OCI-LY1 (cell line): ENCODE data around the gene SLC44A2.

Source experiments
- H2AFZ ChIP-seq: fragments of 200-600 bp; sonication (generic), shearing (Covaris generic); 2 replicates; pipeline ENCODE4 v1.6.0; 2014; ENCODE audit warnings: antibody characterized with exemption, mild to moderate bottlenecking, low read length
- H3F3A ChIP-seq: fragments of 200-600 bp; sonication (generic), shearing (Covaris generic); 2 replicates; pipeline ENCODE4 v1.6.0; 2014; ENCODE audit warnings: mild to moderate bottlenecking, antibody characterized with exemption, low read length, moderate library complexity; ENCODE audit not compliant: insufficient read depth
- H3K27ac ChIP-seq: fragments of 200-600 bp; sonication (generic); 2 replicates; pipeline ENCODE4 v1.5.1; 2014; ENCODE audit warnings: low read length, mixed run types, mild to moderate bottlenecking, low read depth; ENCODE audit not compliant: poor library complexity, severe bottlenecking
- H3K27me3 ChIP-seq: fragments of 200-600 bp; sonication (generic); 2 replicates; pipeline ENCODE4 v1.6.0; 2014; ENCODE audit warnings: antibody characterized with exemption, mild to moderate bottlenecking, low read length, moderate library complexity; ENCODE audit not compliant: insufficient read depth
- H3K36me3 ChIP-seq: fragments of 200-600 bp; sonication (generic); 2 replicates; pipeline ENCODE4 v1.6.1; 2014; ENCODE audit warnings: mild to moderate bottlenecking, antibody characterized with exemption, low read length, moderate library complexity, mixed read lengths; ENCODE audit not compliant: insufficient read depth
- H3K4me1 ChIP-seq: fragments of 200-600 bp; sonication (generic); 2 replicates; pipeline ENCODE4 v1.5.1; 2014; ENCODE audit warnings: mild to moderate bottlenecking, low read length, moderate library complexity; ENCODE audit not compliant: insufficient read depth, severe bottlenecking
- H3K4me2 ChIP-seq: fragments of 200-600 bp; sonication (generic), shearing (Covaris generic); 2 replicates; pipeline ENCODE4 v1.6.1; 2014; ENCODE audit warnings: low read length
- H3K4me3 ChIP-seq: fragments of 200-600 bp; sonication (generic); 2 replicates; pipeline ENCODE4 v1.5.1; 2014; ENCODE audit warnings: low read length, low read depth, mild to moderate bottlenecking, mixed read lengths; ENCODE audit not compliant: poor library complexity, severe bottlenecking
- H3K79me2 ChIP-seq: fragments of 200-600 bp; shearing (Covaris generic); 2 replicates; pipeline ENCODE4 v1.6.1; 2016; ENCODE audit warnings: mixed run types, low read length, mixed read lengths; ENCODE audit not compliant: insufficient read depth
- H3K9ac ChIP-seq: fragments of 200-600 bp; sonication (generic), shearing (Covaris generic); 2 replicates; pipeline ENCODE4 v1.6.1; 2014; ENCODE audit warnings: mild to moderate bottlenecking, low read length, mixed read lengths
- H3K9me2 ChIP-seq: fragments of 200-600 bp; sonication (generic), shearing (Covaris generic); 2 replicates; pipeline ENCODE4 v1.6.1; 2014; ENCODE audit warnings: low read depth, mild to moderate bottlenecking, low read length, mixed read lengths
- H3K9me3 ChIP-seq: fragments of 200-600 bp; shearing (Covaris generic); 2 replicates; pipeline ENCODE4 v1.6.1; 2014; ENCODE audit warnings: low read length, mixed read lengths
- H4K20me1 ChIP-seq: fragments of 200-600 bp; sonication (generic), shearing (Covaris generic); 2 replicates; pipeline ENCODE4 v1.6.0; 2016; ENCODE audit warnings: mild to moderate bottlenecking, low read length; ENCODE audit not compliant: insufficient read depth
- CTCF ChIP-seq: fragments of 200-600 bp; sonication (generic), shearing (Covaris generic); IDR thresholded peaks from 2 replicates; pipeline ENCODE4 v1.5.1; 2017; ENCODE audit warnings: mild to moderate bottlenecking, antibody characterized with exemption, low read length, moderate library complexity, mixed read lengths
- EZH2 ChIP-seq: fragments of 200-600 bp; sonication (generic), shearing (Covaris generic); IDR thresholded peaks from 2 replicates; pipeline ENCODE4 v1.8.0; 2017; ENCODE audit warnings: borderline replicate concordance, mixed run types, mild to moderate bottlenecking, antibody characterized with exemption, low read length, moderate library complexity, mixed read lengths

Gene SLC44A2

GRCh38 chr19:10677751-10678150 is 52.4 kb downstream of the SLC44A2 start:
- H4K20me1 ChIP-seq, result no peaks in the 10 kb centered on the region
- H3K27ac ChIP-seq, result no peak overlapping the region
- TF ChIP-seq CTCF (no peak), EZH2 (no peak)

GRCh38 chr19:10678813-10679212 is 53.5 kb downstream of the SLC44A2 start:
- H3K79me2 ChIP-seq, result 0 out of 2 replicates have a peak, but pooled peaks cover 6% of the 10 kb centered on the region
- TF ChIP-seq EZH2, result no peak
- TF ChIP-seq CTCF, result no peak

More at GRCh38 chr19:10677751-10678150, 52.4 kb downstream of the SLC44A2 start:
- Histone ChIP-seq H3K36me3 (peaks cover 95% of the 10 kb centered on the region), H3F3A (0 out of 2 replicates have a peak, but pooled peaks cover 5% of the 10 kb centered on the region), H3K9ac (no peak overlapping the region), H3K27me3 (no peaks in the 10 kb centered on the region), H3K4me1 (no peaks in the 10 kb centered on the region), H3K79me2 (0 out of 2 replicates have a peak, but pooled peaks cover 6% of the 10 kb centered on the region), H3K4me2 (no peak overlapping the region), H3K9me2 (no peaks in the 10 kb centered on the region), H3K9me3 (no peaks in the 10 kb centered on the region), H2AFZ (no peak overlapping the region), H3K4me3 (no peak overlapping the region)

GRCh38 chr19:10679743-10680142 is 54.4 kb downstream of the SLC44A2 start:
- no peaks in the 10 kb centered on the region for H3K4me1 ChIP-seq
- 0 out of 2 replicates have a peak, but pooled peaks cover 4% of the 10 kb centered on the region for H3K79me2 ChIP-seq
- H2AFZ ChIP-seq, result no peak overlapping the region
- no peaks in the 10 kb centered on the region for H4K20me1 ChIP-seq
- 0 out of 2 replicates have a peak, but pooled peaks cover 5% of the 10 kb centered on the region for H3F3A ChIP-seq
- peaks cover 96% of the 10 kb centered on the region for H3K36me3 ChIP-seq
- TF ChIP-seq EZH2 (no peak), CTCF (no peak)
- H3K4me2 ChIP-seq, result no peak overlapping the region
- no peaks in the 10 kb centered on the region for H3K9me3 ChIP-seq
- no peak overlapping the region for H3K27ac ChIP-seq
- H3K4me3 ChIP-seq, result no peak overlapping the region
- no peaks in the 10 kb centered on the region for H3K27me3 ChIP-seq
- no peak overlapping the region for H3K9ac ChIP-seq
- H3K9me2 ChIP-seq, result no peaks in the 10 kb centered on the region

More at GRCh38 chr19:10678813-10679212, 53.5 kb downstream of the SLC44A2 start:
- no peaks in the 10 kb centered on the region for H3K27me3 ChIP-seq
- no peaks in the 10 kb centered on the region for H3K9me2 ChIP-seq
- peaks cover 95% of the 10 kb centered on the region for H3K36me3 ChIP-seq
- no peaks in the 10 kb centered on the region for H4K20me1 ChIP-seq
- H3K4me1 ChIP-seq, result no peaks in the 10 kb centered on the region
- no peak overlapping the region for H3K9ac ChIP-seq
- H3K4me3 ChIP-seq, result no peak overlapping the region
- H3K4me2 ChIP-seq, result no peak overlapping the region
- H3K9me3 ChIP-seq, result no peaks in the 10 kb centered on the region
- no peak overlapping the region for H3K27ac ChIP-seq
- no peak overlapping the region for H2AFZ ChIP-seq
- 0 out of 2 replicates have a peak, but pooled peaks cover 5% of the 10 kb centered on the region for H3F3A ChIP-seq
